Heart right ventricle (tissue), 16 donors: ENCODE results near the gene CGREF1. TPM values are rescaled to one million over a fixed set of nuclear protein-coding genes. Genes with fewer than 3 reads are reported as not detected.

Source experiments
- ATAC-seq, 8 donors: fragments of 200-7000 bp; cut with Tn5 transposase; one replicate each; pipeline ENCODE4 v1.9.1; 2020; ENCODE audit warnings: mild to moderate bottlenecking in 8 of 8, moderate library complexity in 8 of 8, moderate number of reproducible peaks in 1 of 8
- DNase-seq, 2 donors: peaks; one replicate each; pipeline ENCODE4 v3.0.0-alpha.2; 2020
- H3K27ac ChIP-seq, 10 donors: fragments of 200-600 bp; sonication (generic) in 2 of 10; one replicate each; pipeline versions ENCODE4 v1.5.0 to v1.8.0; 2020 to 2022; ENCODE audit warnings: mild to moderate bottlenecking in 3 of 10
- H3K27me3 ChIP-seq, 7 donors: fragments of 200-600 bp; one replicate each; pipeline ENCODE4 v1.8.0; 2021 to 2022; ENCODE audit warnings: mild to moderate bottlenecking in 2 of 7
- H3K36me3 ChIP-seq, 9 donors: fragments of 200-600 bp; sonication (generic) in 1 of 9; one replicate each; pipeline versions ENCODE4 v1.5.0 to v1.8.0; 2020 to 2022; ENCODE audit warnings: mild to moderate bottlenecking in 2 of 9
- H3K4me1 ChIP-seq, 9 donors: fragments of 200-600 bp; sonication (generic) in 1 of 9; one replicate each; pipeline versions ENCODE4 v1.5.0 to v1.8.0; 2020 to 2022; ENCODE audit warnings: mild to moderate bottlenecking in 4 of 9
- H3K4me3 ChIP-seq, 10 donors: fragments of 200-600 bp; sonication (generic) in 2 of 10; one replicate each; pipeline versions ENCODE4 v1.5.0 to v1.8.0; 2020 to 2022; ENCODE audit warnings: mild to moderate bottlenecking in 7 of 10, moderate library complexity in 2 of 10
- H3K9me3 ChIP-seq, 11 donors: fragments of 200-600 bp in 10 of 11; sonication (generic) in 2 of 11; one replicate each; pipeline versions ENCODE4 v1.5.0 to v1.8.0; 2013 to 2022; ENCODE audit warnings: mild to moderate bottlenecking in 2 of 11, control low read depth in 1 of 11, moderate library complexity in 1 of 11
- WGBS, 2 donors: extraction: QIAGEN DNeasy Blood & Tissue Kit; methylation state at CpG; one replicate each; pipeline ENCODE4 v1.1.7; 2013; ENCODE audit warnings: inconsistent platforms in 1 of 2; 5-methylcytosine and 5-hydroxymethylcytosine counted together
- intact Hi-C, 10 donors: fragments of 100-400 bp; cut with DNase I; formaldehyde crosslinking; loops; one replicate each; pipeline versions ENCODE4 v1.11.1 to v1.14.2; 2022
- polyA plus RNA-seq, 2 donors: library from polyadenylated mRNA; stranded (reverse); fragments of 200-250 nt; gene quantifications; one replicate each; pipeline ENCODE4 v1.2.3, GENCODE V29; 2013
- total RNA-seq, 10 donors: library from RNA; stranded (reverse); fragmentation: NEBNext Ultra II Directional in 3 of 10; extraction: Animal tissue kit (Norgen Biotek cat#: 25700) in 3 of 10; gene quantifications; one replicate each; pipeline versions ENCODE4 v1.2.1 to v1.2.4, GENCODE V29; 2021 to 2023
- TF ChIP-seq, protein P1 (sequence below), 9 donors: fragments of 200-600 bp; sonication (generic) in 2 of 9; IDR thresholded peaks; one replicate each; pipeline versions ENCODE4 v1.5.0 to v1.8.0; 2021 to 2022; ENCODE audit warnings: antibody characterized with exemption in 9 of 9, mild to moderate bottlenecking in 5 of 9, moderate library complexity in 1 of 9
- donor health status: Arrhythmogenic right ventricular cardiomyopathy.
- donor health status: ischemic (EF 13 %, LVEDD 7.1; RV severe dilation, severe dysfunction).
- donor health status: healthy with polysubstance abuse.
- donor health status: DM: no; HTN: yes; CAD: no.
- donor health status: DM: no; HTN: no; CAD: no.
- donor health status: ischemic (EF 25% LVEDD 6.9; RV normal size, moderate dysfunction).
- donor health status: ischemic (EF 25% LVEDD 5.7; RV mildly dilated, moderate dysfunction).
- donor health status: healthy.
- donor health status: DM: yes; HTN: yes; CAD: no.
- donor health status: Ischemic cardiomyopathy.
- donor health status: ischemic (EF 35%, LVEDD 5.7; RV mildly dilated, moderate dysfunction).
- donor health status: nonischemic (EF 11% LVEDD 7.7; RV severe dilation, severe dysfunction).
- donor health status: DM: yes; HTN: yes; CAD: no.
- donor health status: PGD.
- donor health status: ischemic (EF 29% LVEDD 5.4; RV normal size, mild dysfunction).
- donor health status: nonischemic (EF 23%, LVEDD 6.1; RV moderate dilation, normal function).

The CGREF1 gene
- total and polyA plus RNA-seq, 12 donors, result 0.21 to 1.2 (median 0.68) TPM

DNA sequence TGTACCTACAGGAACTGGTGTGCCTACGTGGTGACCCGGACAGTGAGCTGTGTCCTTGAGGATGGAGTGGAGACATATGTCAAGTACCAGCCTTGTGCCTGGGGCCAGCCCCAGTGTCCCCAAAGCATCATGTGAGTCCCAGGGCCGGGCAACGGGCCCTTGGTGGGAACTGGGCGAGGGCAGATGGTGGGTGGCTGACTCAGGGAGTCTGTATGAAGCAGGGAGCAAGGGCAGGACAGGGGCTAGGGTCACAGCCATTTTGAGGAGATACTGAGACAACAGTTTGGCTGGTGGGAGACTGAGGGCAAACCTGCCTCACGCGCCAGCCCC is 38.8 kb downstream of the CGREF1 start:
- ATAC-seq, result no peak
- DNase-seq, result no peak
- Histone ChIP-seq H3K27me3 (no peaks in the 10 kb centered on the region), H3K27ac (peak overlapping the region in 9 of 10 donors; percentile 15 to 90 (median 86)), H3K36me3 (peaks cover 0 to 13% (median 0%) of the 10 kb centered on the region in 9 donors), H3K4me3 (peak overlapping the region in 9 of 10 donors; percentile 0 to 68 (median 63)), H3K4me1 (peaks cover 4 to 68% (median 49%) of the 10 kb centered on the region in 9 donors), H3K9me3 (no peaks in the 10 kb centered on the region)
- intact Hi-C loops, result loop anchor here in 6 of 10 donors (2.0 to 10.0 kb wide), 5 partner anchors 45 to 119 kb away; partner anchors contain the start of gene TMEM214 (in 4 of the 6)
- 66 to 82% methylated on average over 7 of the region's 7 CpGs for WGBS, 2 donors
- TF ChIP-seq, protein P1, sequence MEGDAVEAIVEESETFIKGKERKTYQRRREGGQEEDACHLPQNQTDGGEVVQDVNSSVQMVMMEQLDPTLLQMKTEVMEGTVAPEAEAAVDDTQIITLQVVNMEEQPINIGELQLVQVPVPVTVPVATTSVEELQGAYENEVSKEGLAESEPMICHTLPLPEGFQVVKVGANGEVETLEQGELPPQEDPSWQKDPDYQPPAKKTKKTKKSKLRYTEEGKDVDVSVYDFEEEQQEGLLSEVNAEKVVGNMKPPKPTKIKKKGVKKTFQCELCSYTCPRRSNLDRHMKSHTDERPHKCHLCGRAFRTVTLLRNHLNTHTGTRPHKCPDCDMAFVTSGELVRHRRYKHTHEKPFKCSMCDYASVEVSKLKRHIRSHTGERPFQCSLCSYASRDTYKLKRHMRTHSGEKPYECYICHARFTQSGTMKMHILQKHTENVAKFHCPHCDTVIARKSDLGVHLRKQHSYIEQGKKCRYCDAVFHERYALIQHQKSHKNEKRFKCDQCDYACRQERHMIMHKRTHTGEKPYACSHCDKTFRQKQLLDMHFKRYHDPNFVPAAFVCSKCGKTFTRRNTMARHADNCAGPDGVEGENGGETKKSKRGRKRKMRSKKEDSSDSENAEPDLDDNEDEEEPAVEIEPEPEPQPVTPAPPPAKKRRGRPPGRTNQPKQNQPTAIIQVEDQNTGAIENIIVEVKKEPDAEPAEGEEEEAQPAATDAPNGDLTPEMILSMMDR (IDR thresholded peaks at IDR 0.05), result no peak

DNA sequence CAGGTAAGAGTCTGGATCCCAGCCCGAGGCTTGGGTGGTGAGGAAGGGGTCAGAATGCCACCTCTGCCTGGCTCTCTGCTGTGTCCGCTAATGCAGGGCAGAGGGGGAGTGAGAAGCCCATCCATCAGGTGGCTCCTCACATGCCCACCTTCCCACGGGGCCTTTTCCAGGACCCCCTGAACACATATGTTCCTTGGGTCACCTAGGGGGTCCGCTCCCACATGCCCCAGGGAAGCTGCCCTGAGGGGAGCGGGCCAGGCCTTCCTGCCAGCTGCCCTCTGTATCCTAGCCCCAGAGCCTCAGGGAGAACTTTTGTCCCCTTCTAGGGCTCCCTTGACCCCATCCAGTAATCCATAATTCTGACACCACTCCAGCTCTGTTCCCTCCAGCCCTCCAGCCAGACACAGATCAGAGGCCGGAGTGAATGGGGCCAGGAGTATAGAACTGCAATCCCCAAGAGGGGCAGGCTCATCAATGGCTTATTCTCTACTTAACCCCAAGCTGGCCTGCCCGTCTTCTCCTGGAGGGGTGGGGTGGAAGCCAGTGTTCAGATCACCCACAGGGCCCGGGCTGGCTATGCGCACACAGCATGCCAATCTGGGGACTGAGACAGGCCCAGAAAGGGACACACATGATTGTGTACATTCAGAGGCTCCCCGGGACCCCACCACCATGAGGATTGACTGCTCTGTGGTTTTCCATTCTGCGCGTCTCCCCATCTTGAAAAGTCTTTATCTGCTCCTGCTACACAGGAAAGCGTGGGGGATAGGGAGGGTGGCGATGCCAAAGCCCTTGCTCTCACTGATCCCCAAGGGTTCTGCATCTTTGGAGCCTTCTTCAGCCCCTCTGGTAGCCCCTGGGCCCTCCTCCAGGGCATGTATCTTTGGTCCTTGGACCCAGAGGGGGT is 39.4 kb downstream of the CGREF1 start:
- intact Hi-C loops, result loop anchor here in 6 of 10 donors (2.0 to 10.0 kb wide), 5 partner anchors 45 to 119 kb away; partner anchors contain the start of gene TMEM214 (in 4 of the 6)
- H3K36me3 ChIP-seq, result peaks cover 0 to 13% (median 0%) of the 10 kb centered on the region in 9 donors
- DNase-seq (no peak), ATAC-seq (no peak)
- peak overlapping the region; percentile 76 to 90 (median 86) for H3K27ac ChIP-seq
- peaks cover 4 to 70% (median 52%) of the 10 kb centered on the region in 9 donors for H3K4me1 ChIP-seq
- no peaks in the 10 kb centered on the region for H3K27me3 ChIP-seq
- WGBS, 2 donors, result 59 to 62% methylated on average over 14 of the region's 14 CpGs
- TF ChIP-seq, protein P1 (IDR thresholded peaks at IDR 0.05), result no peak
- peak overlapping the region; percentile 26 to 68 (median 60) for H3K4me3 ChIP-seq
- H3K9me3 ChIP-seq, result no peaks in the 10 kb centered on the region

DNA sequence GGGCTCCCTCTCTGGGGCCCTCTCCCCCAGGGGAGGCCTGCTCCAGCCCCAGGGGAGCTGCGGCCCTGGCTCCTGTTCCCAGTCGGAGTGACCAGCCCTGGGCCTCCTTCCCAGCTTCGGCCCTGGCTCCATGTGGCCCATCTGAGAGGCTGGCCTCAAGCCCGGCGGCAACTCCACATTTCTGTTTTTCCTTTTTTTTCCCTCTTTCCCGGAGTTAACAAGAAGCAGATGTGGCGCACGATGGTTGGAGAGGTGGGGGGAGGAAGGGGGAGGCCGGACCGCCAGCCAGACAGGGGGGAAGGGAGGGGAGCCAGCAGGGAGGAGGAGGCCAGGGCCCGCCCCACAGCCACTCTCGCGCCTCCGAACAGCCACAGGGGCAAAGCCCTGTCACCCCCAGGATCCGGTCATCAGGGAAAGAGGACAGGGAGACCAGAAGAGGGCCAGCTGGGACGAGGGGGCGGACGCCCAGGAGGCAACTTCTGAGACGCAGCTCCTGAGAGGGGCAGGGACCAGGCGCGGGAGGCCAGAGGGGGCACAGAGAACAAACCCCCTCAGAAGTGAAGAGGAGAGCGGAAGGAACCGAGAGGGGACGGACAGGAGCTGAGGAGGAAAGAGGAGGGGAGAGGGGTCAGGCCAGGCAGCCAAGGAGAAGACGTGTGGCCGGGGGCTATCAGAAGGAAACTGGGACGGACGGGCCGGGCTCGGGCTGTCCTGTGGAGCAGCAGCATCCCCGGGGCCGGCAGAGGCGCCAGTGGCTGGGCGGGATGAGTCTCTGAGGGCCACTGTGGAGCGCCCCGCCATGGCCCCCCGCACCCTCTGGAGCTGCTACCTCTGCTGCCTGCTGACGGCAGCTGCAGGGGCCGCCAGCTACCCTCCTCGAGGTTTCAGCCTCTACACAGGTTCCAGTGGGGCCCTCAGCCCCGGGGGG is 40.4 kb downstream of the CGREF1 start, which contains the start of gene EMILIN1:
Gene EMILIN1, plus strand, starts transcription at position 349 of the 928 bp plus-strand sequence. Its CDS starts 451 bp downstream, at position 800.
- DNase-seq (peak; percentile 86), ATAC-seq (peak; percentile 45 to 83 (median 70))
- TF ChIP-seq, protein P1 (IDR thresholded peaks at IDR 0.05), result no peak
- H3K4me1 ChIP-seq, result peaks cover 4 to 80% (median 59%) of the 10 kb centered on the region in 9 donors
- peak within 1 kb of the TSS; percentile 26 to 68 (median 60) for H3K4me3 ChIP-seq
- no peaks in the 10 kb centered on the region for H3K27me3 ChIP-seq
- intact Hi-C loops, result no loop called here
- 43 to 47% methylated on average over 37 to 41 of the region's 41 CpGs for WGBS, 2 donors
- peaks cover 0 to 13% (median 0%) of the 10 kb centered on the region in 9 donors for H3K36me3 ChIP-seq
- no peaks in the 10 kb centered on the region for H3K9me3 ChIP-seq
- H3K27ac ChIP-seq, result peak within 1 kb of the TSS; percentile 76 to 90 (median 86)

DNA sequence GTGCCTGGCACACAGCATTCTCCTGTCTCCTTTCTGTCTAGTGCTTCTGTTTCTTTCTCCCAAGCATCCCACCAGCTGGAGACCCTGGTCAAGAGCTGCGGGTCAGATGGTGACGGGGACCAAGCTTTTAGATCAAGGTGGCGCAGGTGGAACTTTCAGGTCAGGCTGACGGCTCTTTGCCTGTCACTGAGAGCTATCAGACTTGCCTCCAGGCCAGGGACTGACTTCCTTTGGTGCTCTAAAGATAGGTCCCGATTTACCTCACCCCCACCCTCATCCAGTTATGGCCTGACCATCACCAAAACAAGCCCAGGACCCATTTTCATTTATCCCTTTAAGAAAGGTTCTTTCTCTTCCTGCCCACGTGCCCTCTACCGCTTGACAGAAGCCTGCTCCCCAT is 41.7 kb downstream of the CGREF1 start:
- TF ChIP-seq, protein P1 (IDR thresholded peaks at IDR 0.05), result no peak
- Histone ChIP-seq H3K36me3 (peaks cover 0 to 4% (median 0%) of the 10 kb centered on the region in 9 donors), H3K9me3 (no peaks in the 10 kb centered on the region), H3K4me3 (no peak overlapping the region), H3K4me1 (peaks cover 4 to 80% (median 66%) of the 10 kb centered on the region in 9 donors), H3K27ac (peak overlapping the region in 7 of 10 donors; percentile 3 to 90 (median 87)), H3K27me3 (no peaks in the 10 kb centered on the region)
- intact Hi-C loops, result no loop called here
- DNase-seq, result no peak
- ATAC-seq, result no peak
- WGBS, 2 donors, result 70 to 83% methylated on average over 7 of the region's 7 CpGs
